Stimulated activated CD8-positive, alpha-beta memory T cell treated with anti-CD3 and anti-CD28 coated beads, Interleukin-12 subunit alpha, Interleukin-12 subunit beta, amount 100 ng/mL, for 24 hours (primary cell): ENCODE results near the gene CEBPA.

Source experiments
- DNase-seq: peaks from one replicate; pipeline ENCODE4 v3.0.0-alpha.2; 2020; ENCODE audit errors: extremely low read depth

CEBPA gene

DNA sequence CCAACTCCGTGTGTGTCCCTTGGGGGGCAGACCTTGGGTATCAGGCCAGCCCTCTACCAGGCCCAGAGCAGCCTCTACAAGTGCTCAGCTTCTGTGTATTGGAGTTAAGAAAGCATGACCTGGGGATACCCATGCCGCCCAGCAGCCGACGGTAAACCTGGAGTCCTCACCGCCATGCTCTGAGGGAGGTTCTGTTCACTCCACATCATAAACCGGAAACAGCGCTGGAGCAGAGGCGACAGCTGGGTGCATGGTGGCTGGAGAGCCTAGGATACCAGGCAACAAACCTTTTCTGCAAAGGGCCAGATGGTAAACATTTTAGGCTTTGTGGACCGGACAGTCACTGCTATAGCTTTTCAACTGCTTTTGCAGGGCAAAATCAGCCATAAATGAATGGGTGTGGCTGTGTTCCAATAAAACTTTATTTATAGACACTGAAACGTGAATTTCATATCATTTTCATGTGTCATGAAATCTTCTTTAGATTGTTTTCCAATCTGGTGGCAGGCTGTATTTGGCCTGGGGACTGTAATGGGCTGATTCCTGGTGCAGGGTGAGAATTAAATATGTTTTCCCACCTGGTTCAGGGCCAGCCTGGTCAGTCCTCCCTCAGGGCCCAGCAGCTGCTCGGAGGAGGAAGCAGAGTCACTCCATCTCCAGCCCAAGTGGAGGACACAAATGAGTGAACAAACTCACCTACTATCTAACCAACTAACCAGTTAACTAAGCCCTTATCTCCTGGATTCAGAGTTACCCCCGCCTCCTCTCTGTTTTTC is 30.9 kb downstream of the CEBPA start:
- DNase-seq = no peak

- no peak for DNase-seq
Observed at GRCh38 chr19:33270769-33271168, 31.6 kb downstream of the CEBPA start.

DNA sequence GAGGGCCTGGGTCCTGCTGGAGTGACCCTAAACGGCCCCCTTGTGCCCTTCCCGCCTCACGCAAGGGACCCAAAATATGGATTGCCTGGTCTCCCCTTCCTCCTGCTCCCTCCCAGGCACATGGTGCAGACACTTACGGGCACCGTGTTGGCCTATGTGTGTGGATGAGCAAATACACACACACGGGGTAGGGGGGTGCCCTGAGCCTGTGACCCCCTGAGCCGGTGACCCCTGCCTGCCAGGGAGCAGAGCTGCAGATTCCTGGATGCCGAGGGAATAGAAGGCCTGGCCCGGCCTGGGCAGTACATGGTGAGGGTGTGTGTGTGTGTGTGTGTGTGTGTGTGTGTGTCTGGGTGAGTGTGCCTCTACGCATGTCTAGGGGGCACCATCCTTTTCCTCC is 33.3 kb downstream of the CEBPA start:
- no peak for DNase-seq

GRCh38 chr19:33268162-33268991 is 34.0 kb downstream of the CEBPA start:
- DNase-seq = no peak

- DNase-seq = no peak
Observed at GRCh38 chr19:33267706-33268105, 34.6 kb downstream of the CEBPA start.

DNA sequence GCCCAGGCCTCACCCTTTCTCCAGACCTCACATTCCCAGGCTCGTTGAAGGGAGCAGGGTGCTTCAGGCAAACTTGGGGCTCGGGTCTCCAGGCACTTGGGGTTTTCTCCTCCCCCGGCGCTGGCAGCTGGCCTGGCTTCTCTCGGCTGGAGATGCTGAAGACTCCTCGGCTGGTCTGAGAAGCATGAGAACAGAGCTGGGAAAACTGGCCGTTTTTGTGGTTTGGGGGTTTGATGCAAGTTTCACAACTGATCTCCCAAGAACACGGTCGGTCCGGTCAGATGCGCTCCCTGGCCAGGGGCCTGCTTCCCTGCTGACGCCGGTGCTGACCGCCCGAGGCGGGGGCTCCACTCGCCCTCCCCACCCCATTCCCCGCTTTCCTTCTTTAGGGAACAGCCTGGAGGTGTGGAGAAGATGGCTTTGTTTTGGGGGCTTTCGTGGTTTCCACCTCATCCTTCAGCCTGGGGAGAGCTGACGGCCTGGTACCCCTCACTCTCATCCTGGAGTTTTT is 35.3 kb downstream of the CEBPA start:
- DNase-seq = no peak

GRCh38 chr19:33264881-33265445 is 37.4 kb downstream of the CEBPA start:
- no peak for DNase-seq

- no peak for DNase-seq
Observed at GRCh38 chr19:33263325-33264023, 38.9 kb downstream of the CEBPA start.

- no peak for DNase-seq
Observed at GRCh38 chr19:33261511-33262189, 40.7 kb downstream of the CEBPA start.

- no peak for DNase-seq
Observed at GRCh38 chr19:33260628-33261418, 41.5 kb downstream of the CEBPA start.

DNA sequence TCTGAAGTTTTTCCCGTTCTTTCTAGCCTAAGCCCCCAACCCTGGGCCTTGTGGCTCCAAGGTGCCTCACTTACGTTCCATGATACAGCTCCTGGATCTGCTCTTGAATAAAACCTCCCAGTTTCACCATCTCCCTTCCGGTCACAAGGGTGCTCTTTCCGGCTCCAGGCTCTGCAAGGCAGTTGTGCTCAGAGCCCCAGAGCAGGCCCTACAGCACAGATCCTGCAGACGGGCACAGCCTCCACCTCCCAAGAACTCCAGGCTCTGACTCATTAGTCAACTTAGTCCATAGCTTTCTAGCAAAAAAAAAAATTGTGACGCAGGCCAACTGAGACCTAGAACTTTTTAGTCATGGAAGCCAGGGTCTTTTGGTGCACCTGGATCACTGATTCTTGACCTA is 42.8 kb downstream of the CEBPA start:
- DNase-seq = no peak

- DNase-seq = no peak
Observed at GRCh38 chr19:33257828-33258227, 44.5 kb downstream of the CEBPA start.

- no peak for DNase-seq
Observed at GRCh38 chr19:33256261-33256660, 46.1 kb downstream of the CEBPA start.

DNA sequence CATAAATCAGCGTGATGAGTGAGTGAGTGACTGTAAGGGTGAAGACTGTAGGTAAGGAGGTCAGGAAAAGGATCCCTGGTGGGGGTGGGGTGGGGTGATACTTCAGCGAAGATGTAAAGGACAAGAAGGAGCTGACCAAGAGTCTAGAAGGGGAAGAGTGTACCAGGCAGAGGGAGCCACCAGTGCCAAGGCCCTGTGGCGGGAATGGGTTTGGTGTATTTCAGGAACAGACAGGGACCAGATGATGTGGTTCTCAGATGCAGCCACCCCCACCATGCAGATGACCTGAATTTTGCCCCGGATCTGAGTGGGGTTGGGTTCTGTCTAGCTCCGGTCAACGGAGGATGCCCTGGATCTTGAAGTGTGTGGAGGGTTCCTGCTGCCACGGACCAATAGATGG is 46.6 kb downstream of the CEBPA start:
- no peak for DNase-seq

DNA sequence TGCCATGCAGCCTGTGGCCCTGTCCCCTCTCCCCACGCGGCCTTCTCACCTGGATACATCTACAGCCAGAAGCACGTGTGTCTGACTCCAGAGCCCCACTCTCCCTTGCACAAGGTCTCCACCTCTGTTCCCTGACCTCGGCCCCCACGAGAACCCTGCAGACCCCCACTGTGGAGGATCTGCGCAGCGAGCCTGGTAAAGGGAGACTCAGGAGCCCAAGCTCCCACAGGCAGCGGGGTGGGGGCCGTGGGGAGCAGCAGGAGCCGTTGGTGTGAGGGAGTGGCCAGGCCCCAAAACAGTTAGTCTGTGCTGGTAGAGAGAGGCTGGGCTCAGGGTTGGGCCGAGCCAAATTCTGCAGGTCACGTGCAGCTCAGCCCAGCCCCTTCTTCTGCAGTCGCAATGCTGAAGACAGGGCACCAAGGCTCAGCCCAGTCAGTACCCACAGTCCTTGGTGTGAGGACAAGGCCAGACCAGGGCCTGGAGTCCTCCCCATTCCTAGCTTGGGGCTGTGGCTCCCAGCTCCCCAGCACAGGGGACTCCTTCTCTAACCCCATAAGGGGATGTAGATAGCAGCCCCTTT is 48.0 kb downstream of the CEBPA start:
- DNase-seq = no peak

DNA sequence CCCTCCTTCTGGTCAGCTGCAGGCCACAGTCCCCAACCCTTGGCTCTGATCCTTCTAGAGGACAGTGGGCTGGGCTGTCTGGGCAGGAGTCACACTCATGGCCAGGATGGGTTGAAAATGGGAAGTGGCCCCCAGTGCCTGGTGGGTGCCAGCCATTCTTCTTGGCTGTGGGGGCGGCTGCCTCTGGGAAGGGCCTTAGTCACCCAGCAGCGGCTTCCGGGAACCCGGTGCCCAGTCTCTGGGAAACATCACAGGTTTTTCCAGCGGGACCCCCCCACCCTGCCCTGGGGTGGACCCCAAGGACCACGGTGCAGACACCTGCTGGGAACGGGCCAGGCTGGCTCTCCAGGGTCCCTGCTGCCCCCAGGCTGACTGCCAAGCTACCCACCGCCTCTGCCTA is 49.4 kb downstream of the CEBPA start:
- DNase-seq = no peak

GRCh38 chr19:33252418-33252962 is 49.8 kb downstream of the CEBPA start:
- DNase-seq = no peak

DNA sequence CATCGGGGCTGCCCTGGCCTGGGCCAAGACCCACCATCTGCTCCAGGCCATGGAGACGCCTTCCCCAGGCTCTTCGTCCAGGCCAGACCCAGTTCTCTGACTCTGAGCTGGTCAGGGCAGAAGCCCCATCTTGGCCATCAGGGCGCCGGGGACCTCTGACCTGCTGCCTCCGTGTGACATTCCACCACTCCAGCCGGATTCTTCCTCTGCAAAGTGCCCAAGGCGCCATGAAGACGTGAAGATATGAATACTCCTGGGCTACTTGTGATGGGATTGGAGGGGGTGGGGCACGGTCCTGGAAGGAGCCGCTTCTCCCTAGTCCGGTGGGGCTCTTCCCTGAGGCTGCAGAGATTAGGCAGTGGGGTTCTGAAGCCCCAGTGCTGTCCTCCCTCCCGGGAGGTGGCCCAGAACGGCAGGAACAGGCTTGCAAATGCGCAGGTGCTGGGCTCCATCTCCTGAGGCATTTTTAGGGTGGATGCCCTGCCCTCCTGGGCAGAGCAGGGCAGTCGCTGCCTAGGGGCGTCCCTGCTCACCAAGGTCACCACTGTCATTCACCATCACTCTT is 50.7 kb downstream of the CEBPA start:
- no peak for DNase-seq

- DNase-seq = no peak
Observed at GRCh38 chr19:33251076-33251475, 51.3 kb downstream of the CEBPA start.

DNA sequence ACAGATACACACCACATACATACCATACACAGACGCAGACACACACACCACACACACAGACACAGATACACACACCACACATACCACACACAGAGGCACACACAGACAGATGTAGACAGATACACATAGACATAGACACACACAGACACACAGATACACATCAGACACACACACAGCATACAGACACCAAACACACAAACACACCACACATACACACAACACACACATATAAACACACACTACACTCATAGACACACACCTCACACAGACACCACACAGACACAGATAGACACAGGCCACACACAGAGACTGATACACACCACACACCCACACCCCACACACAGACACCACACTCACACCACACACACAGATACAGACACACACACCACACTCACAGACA is 51.8 kb downstream of the CEBPA start:
- DNase-seq = no peak
